K562 (cell line): Measurements from ENCODE around the gene COL9A3. TPM values are rescaled to one million over a fixed set of nuclear protein-coding genes. Genes with fewer than 3 reads are reported as not detected.

Experiments used
- ATAC-seq: fragments of 200-7000 bp; cut with Tn5 transposase; 3 replicates; pipeline ENCODE4 v1.9.1; 2020; ENCODE audit warnings: moderate library complexity
- BruUV-seq: library from RNA; stranded (reverse); fragments of 400-500 nt; replicated peaks from 2 replicates; lab custom pipeline; 2021; lab: Mats Ljungman, UMichigan
- CTCF ChIA-PET: fragments of 300-600 bp; formaldehyde crosslinking; extraction: SDS; loops from one replicate; lab custom pipeline; 2021; ENCODE audit warnings: low intra/inter-chr PET ratio; lab: Yijun Ruan, JAX
- POLR2A ChIA-PET: fragments of 300-600, 350-650 bp; sonication (Branson Sonifier 250); formaldehyde crosslinking; extraction: SDS; loops from one replicate; lab custom pipeline; 2021; ENCODE audit warnings: antibody characterized with exemption, inconsistent platforms; lab: Yijun Ruan, JAX
- DNase-seq, 4 experiments: peaks; one replicate each; pipeline versions ENCODE4 v3.0.0 to v3.0.0-alpha.2; 2011 to 2018; ENCODE audit warnings: low spot score in 3 of 4, mixed read lengths in 3 of 4; ENCODE audit errors: extremely low read depth in 1 of 4
- FAIRE-seq: peaks from 2 replicates; lab custom pipeline; 2011; peaks lifted over from hg19 to GRCh38; lab: Jason Lieb, UNC
- H2AFZ ChIP-seq: 2 replicates; pipeline ENCODE4 v1.6.0; 2011; ENCODE audit warnings: low read depth, low read length, control low read depth, inconsistent platforms
- H3K27ac ChIP-seq: fragments of 200-600 bp; 3 replicates; pipeline ENCODE4 v1.8.0; 2011; ENCODE audit warnings: low read depth, mild to moderate bottlenecking, control low read depth, inconsistent platforms, low read length, moderate library complexity, mixed read lengths; ENCODE audit errors: extremely low read depth
- H3K27me3 ChIP-seq, 2 experiments: fragments of 300-600 bp in 1 of 2; 2 replicates in 1 of 2; 3 replicates in 1 of 2; pipeline versions ENCODE4 v1.6.0 to v1.8.0; 2011; ENCODE audit warnings: inconsistent platforms in 2 of 2, low read length in 2 of 2, mild to moderate bottlenecking in 1 of 2, mixed read lengths in 1 of 2, moderate library complexity in 1 of 2; ENCODE audit not compliant: control insufficient read depth in 2 of 2, insufficient read depth in 2 of 2
- H3K36me3 ChIP-seq: fragments of 300-600 bp; 3 replicates; pipeline ENCODE4 v1.8.0; 2011; ENCODE audit warnings: mild to moderate bottlenecking, low read length, inconsistent platforms; ENCODE audit not compliant: control insufficient read depth, insufficient read depth
- H3K4me1 ChIP-seq, 2 experiments: fragments of 200-600 bp in 1 of 2; replicated peaks in 1 of 2; 2 replicates in 1 of 2; 3 replicates in 1 of 2; pipeline versions ENCODE4 v1.5.1 to v1.8.0; 2011; ENCODE audit warnings: inconsistent platforms in 2 of 2, low read length in 2 of 2, mild to moderate bottlenecking in 1 of 2, mixed read lengths in 1 of 2, moderate library complexity in 1 of 2; ENCODE audit not compliant: control insufficient read depth in 2 of 2, insufficient read depth in 2 of 2
- H3K4me2 ChIP-seq: 2 replicates; pipeline ENCODE4 v1.6.1; 2011; ENCODE audit warnings: low read length, control low read depth, inconsistent platforms, mixed read lengths; ENCODE audit not compliant: insufficient read depth
- H3K4me3 ChIP-seq: fragments of 200-600 bp; sonication (generic), shearing (Covaris generic); 2 replicates; pipeline ENCODE4 v1.5.1; 2016; ENCODE audit warnings: control low read depth, inconsistent platforms
- H3K79me2 ChIP-seq: fragments of 200-600 bp; 3 replicates; pipeline ENCODE4 v1.8.0; 2011; ENCODE audit warnings: low read length, inconsistent platforms; ENCODE audit not compliant: control insufficient read depth, insufficient read depth
- H3K9ac ChIP-seq, 2 experiments: 2 replicates each; pipeline versions ENCODE4 v1.6.0 to v1.6.1; 2011; ENCODE audit warnings: low read depth in 2 of 2, low read length in 2 of 2, control low read depth in 1 of 2, inconsistent platforms in 1 of 2, mild to moderate bottlenecking in 1 of 2, mixed read lengths in 1 of 2; ENCODE audit not compliant: insufficient read depth in 1 of 2
- H3K9me1 ChIP-seq: one replicate; pipeline ENCODE4 v1.6.0; 2011; ENCODE audit warnings: inconsistent platforms, mild to moderate bottlenecking, low read length, moderate library complexity; ENCODE audit not compliant: control insufficient read depth, insufficient read depth
- H3K9me3 ChIP-seq: replicated peaks from 2 replicates; pipeline ENCODE4 v1.5.1; 2011; ENCODE audit warnings: low read depth, low read length, inconsistent platforms; ENCODE audit not compliant: control insufficient read depth, insufficient read depth
- H4K20me1 ChIP-seq: replicated peaks from 2 replicates; pipeline ENCODE4 v1.6.1; 2011; ENCODE audit warnings: low read length, inconsistent platforms, mixed read lengths; ENCODE audit not compliant: control insufficient read depth, insufficient read depth
- POLR2B ChIP-seq: fragments of 450-650 bp; IDR thresholded peaks from 2 replicates; pipeline ENCODE4 v1.6.1; 2018; ENCODE audit warnings: low read depth; ENCODE audit not compliant: partially characterized antibody
- RBFOX2 ChIP-seq: fragments of 200-400 bp; formaldehyde crosslinking; IDR thresholded peaks from 2 replicates; pipeline ENCODE4 v1.6.1; 2017; ENCODE audit warnings: low read depth, mild to moderate bottlenecking, low read length, moderate library complexity
- WGBS: fragments of 100-300 bp; shearing (Covaris generic); methylation state at CpG from one replicate; pipeline ENCODE4 v1.1.6; 2016; ENCODE audit warnings: low coverage, mixed read lengths; ENCODE audit not compliant: insufficient coverage; ENCODE audit errors: missing lambda C conversion rate; 5-methylcytosine and 5-hydroxymethylcytosine counted together
- in situ Hi-C: fragments of 300-500 bp; cut with MboI; formaldehyde crosslinking; loops from 4 replicates; pipeline ENCODE4 v1.15.0; 2018; ENCODE audit warnings: inconsistent platforms, mixed read lengths
- intact Hi-C: fragments of 100-400 bp; cut with micrococcal nuclease; formaldehyde crosslinking; loops from 2 replicates; pipeline ENCODE4 v1.14.2; 2022
- polyA plus RNA-seq, 8 experiments: library from polyadenylated mRNA; depleted of rRNA in 4 of 8; stranded (reverse) in 5 of 8; unstranded in 3 of 8; fragments of >200 nt; fragmentation: Nextera tagmentation in 2 of 8; fragmentation: Illumina TruSeq in 1 of 8; extraction: Ambion mirVana in 2 of 8; extraction: Trizol in 1 of 8; gene quantifications; 2 replicates each; pipeline versions ENCODE4 v1.2.1 to v1.2.3, GENCODE V29; 2011 to 2014; ENCODE audit warnings: inconsistent platforms in 1 of 8, missing spikeins in 1 of 8
- total RNA-seq, 7 experiments: library from RNA; depleted of rRNA in 6 of 7; stranded (reverse); fragments of >200 nt in 6 of 7; fragmentation: Illumina TruSeq in 2 of 7; extraction: Trizol in 2 of 7; gene quantifications; 2 replicates each; pipeline versions ENCODE4 v1.2.1 to v1.2.3, GENCODE V29; 2011 to 2021; ENCODE audit warnings: low replicate concordance in 1 of 7
- TF ChIP-seq, protein P1 (sequence below): IDR thresholded peaks from 3 replicates; pipeline ENCODE4 v1.6.1; 2011; ENCODE audit warnings: borderline replicate concordance, mild to moderate bottlenecking; ENCODE audit not compliant: insufficient read length, insufficient read depth
- TF ChIP-seq, protein P2 (sequence below): sonication (generic); formaldehyde crosslinking; IDR thresholded peaks from 2 replicates; pipeline ENCODE4 v1.8.0; 2022; ENCODE audit warnings: mild to moderate bottlenecking, low read depth, missing genetic modification reagents

The COL9A3 gene
- total and polyA plus RNA-seq, 9 of the 15 experiments (the other 6 are each of a cell fraction or from before 2014, with no cell fraction given), result 0.14 to 3.6 (median 0.88) TPM; not detected in 1

DNA sequence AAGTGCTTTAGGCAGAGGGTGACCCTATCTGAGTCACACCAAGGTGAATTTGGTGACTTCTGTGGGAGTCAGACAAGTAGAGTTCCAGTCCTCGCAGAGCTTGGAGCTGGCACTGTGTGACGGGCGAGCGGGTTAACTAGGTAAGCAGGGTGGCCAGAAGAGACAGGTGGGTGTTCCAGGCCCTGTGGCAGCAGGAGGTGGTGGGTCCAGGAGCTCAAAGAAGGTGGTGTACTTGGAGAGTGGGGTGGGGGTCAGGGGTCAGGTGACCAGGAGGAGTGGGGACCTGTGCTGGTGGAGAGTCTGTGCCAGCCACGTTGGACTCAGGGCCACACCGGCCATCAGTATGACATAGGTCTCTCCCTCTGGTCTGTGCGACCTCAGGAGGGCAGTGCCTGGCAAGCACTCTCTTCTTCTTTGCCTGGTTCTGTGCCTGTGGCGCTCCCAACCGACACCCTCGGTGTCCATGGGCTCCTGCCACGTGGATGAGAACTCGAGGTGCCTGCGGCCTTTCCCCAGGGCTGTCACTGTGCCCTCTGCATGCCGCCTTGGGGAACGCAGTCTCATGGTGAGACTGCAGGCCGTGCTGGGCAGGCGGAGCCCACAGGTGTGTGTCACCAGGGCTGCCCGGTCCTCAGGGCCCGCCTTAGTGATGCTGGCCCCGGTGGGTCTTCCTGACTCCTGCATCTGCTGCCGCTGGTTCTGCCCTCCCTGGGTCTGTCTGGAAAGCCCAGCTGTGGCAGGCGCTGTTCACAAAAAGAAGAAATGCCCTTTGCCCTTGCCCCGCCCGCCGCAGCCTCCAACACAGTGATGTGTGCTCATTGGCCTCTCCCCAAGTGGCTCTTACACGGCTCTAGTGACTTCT, 18.9 kb upstream of the COL9A3 start:
- in situ Hi-C loops (no loop called here), intact Hi-C loops (no loop called here)
- H3K27me3 ChIP-seq, result no peaks in the 10 kb centered on the region
- WGBS, result 92% methylated on average over 14 of the region's 26 CpGs
- H4K20me1 ChIP-seq, result no peaks in the 10 kb centered on the region
- H3K4me3 ChIP-seq, result no peak overlapping the region
- H3K27ac ChIP-seq, result no peak overlapping the region
- H3K79me2 ChIP-seq, result peaks cover 12% of the 10 kb centered on the region; the same call in 2 of the 3 replicates
- peaks cover 39% of the 10 kb centered on the region; the same call in 2 of the 3 replicates for H3K36me3 ChIP-seq
- H3K9ac ChIP-seq, result peak overlapping the region in 1 of 2 experiments; percentile 93; a peak in 3 of 4 replicates
- no peak for FAIRE-seq
- no peak for ATAC-seq
- H3K4me1 ChIP-seq, result peaks cover 10 to 63% of the 10 kb centered on the region in 2 experiments; a peak in 4 of 5 replicates
- ChIA-PET CTCF (no interaction called here), POLR2A (interaction anchor here (0.6 kb wide), 1 partner anchor 320 kb away, joined by 3 read pairs; no protein-coding TSS in a partner anchor)
- BruUV-seq, result no TSS peak
- DNase-seq, result no peak
- H3K4me2 ChIP-seq, result no peak overlapping the region
- TF ChIP-seq, protein P1, sequence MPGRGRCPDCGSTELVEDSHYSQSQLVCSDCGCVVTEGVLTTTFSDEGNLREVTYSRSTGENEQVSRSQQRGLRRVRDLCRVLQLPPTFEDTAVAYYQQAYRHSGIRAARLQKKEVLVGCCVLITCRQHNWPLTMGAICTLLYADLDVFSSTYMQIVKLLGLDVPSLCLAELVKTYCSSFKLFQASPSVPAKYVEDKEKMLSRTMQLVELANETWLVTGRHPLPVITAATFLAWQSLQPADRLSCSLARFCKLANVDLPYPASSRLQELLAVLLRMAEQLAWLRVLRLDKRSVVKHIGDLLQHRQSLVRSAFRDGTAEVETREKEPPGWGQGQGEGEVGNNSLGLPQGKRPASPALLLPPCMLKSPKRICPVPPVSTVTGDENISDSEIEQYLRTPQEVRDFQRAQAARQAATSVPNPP, result no peak
- TF ChIP-seq, protein P2, sequence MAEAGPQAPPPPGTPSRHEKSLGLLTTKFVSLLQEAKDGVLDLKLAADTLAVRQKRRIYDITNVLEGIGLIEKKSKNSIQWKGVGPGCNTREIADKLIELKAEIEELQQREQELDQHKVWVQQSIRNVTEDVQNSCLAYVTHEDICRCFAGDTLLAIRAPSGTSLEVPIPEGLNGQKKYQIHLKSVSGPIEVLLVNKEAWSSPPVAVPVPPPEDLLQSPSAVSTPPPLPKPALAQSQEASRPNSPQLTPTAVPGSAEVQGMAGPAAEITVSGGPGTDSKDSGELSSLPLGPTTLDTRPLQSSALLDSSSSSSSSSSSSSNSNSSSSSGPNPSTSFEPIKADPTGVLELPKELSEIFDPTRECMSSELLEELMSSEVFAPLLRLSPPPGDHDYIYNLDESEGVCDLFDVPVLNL, result no peak
- TF ChIP-seq POLR2B (no peak), RBFOX2 (peak; percentile 43; the same call in 1 of the 2 replicates)
- no peaks in the 10 kb centered on the region for H3K9me3 ChIP-seq
- H2AFZ ChIP-seq, result no peak overlapping the region
- no peaks in the 10 kb centered on the region for H3K9me1 ChIP-seq
